ENCODE results near the gene G2E3. TPM values are rescaled to one million over a fixed set of nuclear protein-coding genes. Genes with fewer than 3 reads are reported as not detected.

G2E3 gene
- total RNA-seq, 1 experiment from 2014 or later: 27.8 TPM

DNA sequence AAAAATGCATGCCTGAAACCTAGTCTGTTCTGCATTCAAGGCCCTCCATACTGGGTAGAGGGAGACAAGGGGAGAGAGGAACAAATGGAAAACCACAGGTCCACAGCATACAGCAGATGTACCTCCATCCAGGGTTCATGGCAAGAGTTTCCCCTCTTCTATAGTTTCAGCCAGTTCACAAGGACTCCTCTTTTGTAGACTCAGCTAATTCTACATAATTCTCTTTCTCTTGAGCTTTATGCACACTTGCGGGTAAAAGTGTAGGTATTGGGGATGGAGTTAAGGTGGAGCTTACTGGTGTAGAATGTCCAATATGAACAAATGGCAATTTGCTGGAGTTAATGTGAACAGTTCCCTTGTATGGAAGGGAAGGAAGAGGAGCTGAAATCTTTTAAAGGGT is 23.4 kb downstream of the G2E3 start:
- intact Hi-C loops (cut with micrococcal nuclease): no loop called here
- DNase-seq (no peak), ATAC-seq (no peak)
- ChIA-PET POLR2A (ENCODE audit: unreplicated experiment) (no interaction called here), CTCF (no interaction called here)
- H3K9me3 ChIP-seq (ENCODE audit: low read length): no peaks in the 10 kb centered on the region
- H3K27ac ChIP-seq (ENCODE audit: low read length): no peak overlapping the region
- BruUV-seq (replicated peaks): no TSS peak
- H3K79me2 ChIP-seq (ENCODE audit: low read length): peaks cover 98% of the 10 kb centered on the region
- no peak overlapping the region for H3K4me2 ChIP-seq (ENCODE audit: low read length)
- no peak overlapping the region for H3K4me3 ChIP-seq (ENCODE audit: low read length)
- H3K36me3 ChIP-seq (ENCODE audit: low read depth, low read length): peaks cover 37% of the 10 kb centered on the region
- no peaks in the 10 kb centered on the region for H3K27me3 ChIP-seq (ENCODE audit: low read length)
- no peaks in the 10 kb centered on the region for H3F3A ChIP-seq (ENCODE audit: low read length, unreplicated experiment)
- H3K9ac ChIP-seq (ENCODE audit: low read length): no peak overlapping the region
- peaks cover 30% of the 10 kb centered on the region for H4K20me1 ChIP-seq (ENCODE audit: low read length)
- H2AFZ ChIP-seq (ENCODE audit: low read length): no peak overlapping the region
- TF ChIP-seq, protein P1, sequence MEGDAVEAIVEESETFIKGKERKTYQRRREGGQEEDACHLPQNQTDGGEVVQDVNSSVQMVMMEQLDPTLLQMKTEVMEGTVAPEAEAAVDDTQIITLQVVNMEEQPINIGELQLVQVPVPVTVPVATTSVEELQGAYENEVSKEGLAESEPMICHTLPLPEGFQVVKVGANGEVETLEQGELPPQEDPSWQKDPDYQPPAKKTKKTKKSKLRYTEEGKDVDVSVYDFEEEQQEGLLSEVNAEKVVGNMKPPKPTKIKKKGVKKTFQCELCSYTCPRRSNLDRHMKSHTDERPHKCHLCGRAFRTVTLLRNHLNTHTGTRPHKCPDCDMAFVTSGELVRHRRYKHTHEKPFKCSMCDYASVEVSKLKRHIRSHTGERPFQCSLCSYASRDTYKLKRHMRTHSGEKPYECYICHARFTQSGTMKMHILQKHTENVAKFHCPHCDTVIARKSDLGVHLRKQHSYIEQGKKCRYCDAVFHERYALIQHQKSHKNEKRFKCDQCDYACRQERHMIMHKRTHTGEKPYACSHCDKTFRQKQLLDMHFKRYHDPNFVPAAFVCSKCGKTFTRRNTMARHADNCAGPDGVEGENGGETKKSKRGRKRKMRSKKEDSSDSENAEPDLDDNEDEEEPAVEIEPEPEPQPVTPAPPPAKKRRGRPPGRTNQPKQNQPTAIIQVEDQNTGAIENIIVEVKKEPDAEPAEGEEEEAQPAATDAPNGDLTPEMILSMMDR (conservative IDR thresholded peaks at IDR 0.05; ENCODE audit: low read depth, low read length): no peak
- TF ChIP-seq EZH2phosphoT487 (IDR thresholded peaks at IDR 0.05; ENCODE audit: borderline replicate concordance, low read length): no peak
- no peak for TF ChIP-seq EZH2 (IDR thresholded peaks at IDR 0.05; ENCODE audit: low read length, unreplicated experiment)
- H3K4me1 ChIP-seq (ENCODE audit: insufficient read depth, low read length): 0 out of 2 replicates have a peak, but pooled peaks cover 4% of the 10 kb centered on the region
- H3K9me2 ChIP-seq (replicated peaks; ENCODE audit: low read length): no peaks in the 10 kb centered on the region

DNA sequence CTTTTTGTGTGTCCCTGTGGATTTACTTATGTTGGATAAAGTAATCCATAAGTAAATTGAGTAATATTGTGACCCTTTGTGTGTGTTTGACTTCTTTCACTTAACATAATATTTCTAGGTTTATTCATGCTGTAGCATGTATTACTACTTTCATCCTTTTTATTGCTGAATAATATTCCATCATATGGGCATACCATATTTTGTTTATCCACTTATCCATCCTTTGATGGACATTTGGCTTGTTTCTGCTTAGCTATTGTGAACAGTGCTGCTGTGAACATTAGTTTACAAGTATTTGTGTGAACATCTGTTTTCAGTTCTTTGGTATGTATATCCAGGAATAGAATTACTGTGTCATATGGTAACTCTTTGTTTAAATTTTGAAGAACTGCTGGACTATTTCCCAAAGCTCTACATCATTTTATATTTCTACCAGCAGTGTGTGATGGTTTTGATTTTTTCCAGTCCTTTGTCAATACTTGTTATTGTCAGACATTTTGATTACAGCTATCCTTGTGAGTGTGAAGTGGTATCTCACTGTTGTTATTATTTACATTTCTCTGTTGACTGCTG is 25.2 kb downstream of the G2E3 start:
- H3K4me2 ChIP-seq (ENCODE audit: low read length): no peak overlapping the region
- ATAC-seq (no peak), DNase-seq (no peak)
- POLR2A ChIA-PET (ENCODE audit: unreplicated experiment): no interaction called here
- H3K4me1 ChIP-seq (ENCODE audit: insufficient read depth, low read length): 0 out of 2 replicates have a peak, but pooled peaks cover 4% of the 10 kb centered on the region
- H3K27ac ChIP-seq (ENCODE audit: low read length): no peak overlapping the region
- H3K4me3 ChIP-seq (ENCODE audit: low read length): no peak overlapping the region
- H3K9me2 ChIP-seq (replicated peaks; ENCODE audit: low read length): no peaks in the 10 kb centered on the region
- no peak overlapping the region for H3K9ac ChIP-seq (ENCODE audit: low read length)
- no peaks in the 10 kb centered on the region for H3K27me3 ChIP-seq (ENCODE audit: low read length)
- no peaks in the 10 kb centered on the region for H3K9me3 ChIP-seq (ENCODE audit: low read length)
- H4K20me1 ChIP-seq (ENCODE audit: low read length): peaks cover 30% of the 10 kb centered on the region
- TF ChIP-seq, protein P1 (conservative IDR thresholded peaks at IDR 0.05; ENCODE audit: low read depth, low read length): no peak
- TF ChIP-seq EZH2 (IDR thresholded peaks at IDR 0.05; ENCODE audit: low read length, unreplicated experiment) (no peak), EZH2phosphoT487 (IDR thresholded peaks at IDR 0.05; ENCODE audit: borderline replicate concordance, low read length) (no peak)
- intact Hi-C loops (cut with micrococcal nuclease): no loop called here
- no TSS peak for BruUV-seq (replicated peaks)
- CTCF ChIA-PET: no interaction called here
- no peaks in the 10 kb centered on the region for H3F3A ChIP-seq (ENCODE audit: low read length, unreplicated experiment)
- no peak overlapping the region for H2AFZ ChIP-seq (ENCODE audit: low read length)
- H3K79me2 ChIP-seq (ENCODE audit: low read length): peaks cover 94% of the 10 kb centered on the region
- peaks cover 48% of the 10 kb centered on the region for H3K36me3 ChIP-seq (ENCODE audit: low read depth, low read length)

- 0 out of 2 replicates have a peak, but pooled peaks cover 4% of the 10 kb centered on the region for H3K4me1 ChIP-seq (ENCODE audit: insufficient read depth, low read length)
- peaks cover 58% of the 10 kb centered on the region for H3K36me3 ChIP-seq (ENCODE audit: low read depth, low read length)
- no peak overlapping the region for H3K9ac ChIP-seq (ENCODE audit: low read length)
- no peak overlapping the region for H2AFZ ChIP-seq (ENCODE audit: low read length)
- ChIA-PET CTCF (no interaction called here), POLR2A (ENCODE audit: unreplicated experiment) (no interaction called here)
- no TSS peak for BruUV-seq (replicated peaks)
- H3K9me2 ChIP-seq (replicated peaks; ENCODE audit: low read length): no peaks in the 10 kb centered on the region
- no peak overlapping the region for H3K4me3 ChIP-seq (ENCODE audit: low read length)
- DNase-seq: no peak
- H3K9me3 ChIP-seq (ENCODE audit: low read length): no peaks in the 10 kb centered on the region
- no peak for ATAC-seq
- intact Hi-C loops (cut with micrococcal nuclease): no loop called here
- no peak overlapping the region for H3K27ac ChIP-seq (ENCODE audit: low read length)
- H3K27me3 ChIP-seq (ENCODE audit: low read length): no peaks in the 10 kb centered on the region
- TF ChIP-seq EZH2phosphoT487 (IDR thresholded peaks at IDR 0.05; ENCODE audit: borderline replicate concordance, low read length) (no peak), EZH2 (IDR thresholded peaks at IDR 0.05; ENCODE audit: low read length, unreplicated experiment) (no peak)
- TF ChIP-seq, protein P1 (conservative IDR thresholded peaks at IDR 0.05; ENCODE audit: low read depth, low read length): no peak
- peaks cover 84% of the 10 kb centered on the region for H3K79me2 ChIP-seq (ENCODE audit: low read length)
- H3K4me2 ChIP-seq (ENCODE audit: low read length): no peak overlapping the region
- no peaks in the 10 kb centered on the region for H3F3A ChIP-seq (ENCODE audit: low read length, unreplicated experiment)
- peaks cover 23% of the 10 kb centered on the region for H4K20me1 ChIP-seq (ENCODE audit: low read length)
Measured at GRCh38 chr14:30585204-30585603, 26.2 kb downstream of the G2E3 start.
